NCI-H526 (cell line): ENCODE measurements around the gene YDJC.

Experiments used
- DNase-seq, 2 experiments: peaks; one replicate each; lab custom pipeline; 2025; lab: John Stamatoyannopoulos, UW

Gene YDJC

GRCh38 chr22:21579474-21579851 lies 50.4 kb downstream of the YDJC start:
- no peak for DNase-seq
